OCI-LY1 (cell line): ENCODE measurements around the gene FEZ2.

Source experiments
- CTCF ChIP-seq: fragments of 200-600 bp; sonication (generic), shearing (Covaris generic); IDR thresholded peaks from 2 replicates; pipeline ENCODE4 v1.5.1; 2017; ENCODE audit warnings: mild to moderate bottlenecking, antibody characterized with exemption, low read length, moderate library complexity, mixed read lengths
- EZH2 ChIP-seq: fragments of 200-600 bp; sonication (generic), shearing (Covaris generic); IDR thresholded peaks from 2 replicates; pipeline ENCODE4 v1.8.0; 2017; ENCODE audit warnings: borderline replicate concordance, mixed run types, mild to moderate bottlenecking, antibody characterized with exemption, low read length, moderate library complexity, mixed read lengths

DNA sequence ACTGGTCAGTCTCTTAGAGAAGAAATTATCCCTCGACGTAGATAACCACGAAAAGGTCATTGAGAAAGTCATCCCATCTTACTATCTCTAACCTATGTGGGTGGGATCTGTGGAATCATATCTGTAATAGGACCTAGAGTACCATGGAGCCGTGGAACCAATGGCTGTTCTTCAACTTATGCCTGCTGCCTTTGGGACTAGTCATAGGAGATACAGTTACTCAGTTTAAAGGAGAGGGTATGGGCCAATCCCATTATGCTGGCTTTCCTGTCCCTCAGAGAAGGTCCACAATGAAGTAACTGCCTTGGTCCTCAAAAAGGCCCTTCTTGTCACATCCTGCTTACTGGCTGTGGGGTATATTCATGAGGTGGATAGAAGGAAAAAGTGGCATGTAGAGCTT, 77.5 kb downstream of the FEZ2 start:
- no peak for TF ChIP-seq CTCF
- TF ChIP-seq EZH2: no peak
